Right atrium auricular region (tissue), 2 donors: Measurements from ENCODE around the gene MARS2. TPM values are rescaled to one million over a fixed set of nuclear protein-coding genes. Genes with fewer than 3 reads are reported as not detected.

Experiments used
- DNase-seq: peaks from one replicate; pipeline ENCODE4 v3.0.0-alpha.2; 2019; ENCODE audit warnings: low spot score
- H3K27ac ChIP-seq, 2 donors: fragments of 200-600 bp; sonication (generic); 1 replicate in 1 of 2; 2 replicates in 1 of 2; pipeline ENCODE4 v1.5.1; 2016 to 2019
- H3K27me3 ChIP-seq, 2 donors: fragments of 200-600 bp; sonication (generic); one replicate each; pipeline versions ENCODE4 v1.5.1 to v1.6.0; 2017 to 2019
- H3K36me3 ChIP-seq: fragments of 200-600 bp; sonication (generic); one replicate; pipeline ENCODE4 v1.5.1; 2016
- H3K4me1 ChIP-seq, 2 donors: fragments of 200-600 bp; sonication (generic); one replicate each; pipeline versions ENCODE4 v1.5.1 to v1.6.0; 2017 to 2019
- H3K4me3 ChIP-seq, 2 donors: fragments of 200-600 bp; sonication (generic); 1 replicate in 1 of 2; 2 replicates in 1 of 2; pipeline ENCODE4 v1.5.1; 2017 to 2019; ENCODE audit warnings: mild to moderate bottlenecking in 1 of 2, moderate library complexity in 1 of 2
- H3K9me3 ChIP-seq, 2 donors: fragments of 200-600 bp; sonication (generic); one replicate each; pipeline ENCODE4 v1.5.1; 2019
- CTCF ChIP-seq, 2 donors: fragments of 200-600 bp; sonication (generic); IDR thresholded peaks; one replicate each; pipeline ENCODE4 v1.5.1; 2019; ENCODE audit warnings: antibody characterized with exemption in 2 of 2
- total RNA-seq, 2 donors: library from RNA; depleted of rRNA; stranded (reverse); fragments of >200 nt; gene quantifications; one replicate each; pipeline ENCODE4 v1.1.0, GENCODE V29; 2016

Gene MARS2
- total RNA-seq, 2 donors from 2014 or later: 4.4 to 7.1 TPM

GRCh38 chr2:197669077-197669476 is 36.1 kb upstream of the MARS2 start:
- Histone ChIP-seq H3K4me3 (no peak overlapping the region), H3K27ac (no peak overlapping the region), H3K36me3 (no peaks in the 10 kb centered on the region), H3K27me3 (no peaks in the 10 kb centered on the region), H3K9me3 (peaks cover 0 to 29% of the 10 kb centered on the region in 2 donors), H3K4me1 (no peaks in the 10 kb centered on the region)
- no peak for TF ChIP-seq CTCF (IDR thresholded peaks at IDR 0.05)
- no peak for DNase-seq

GRCh38 chr2:197672371-197672893 is 32.7 kb upstream of the MARS2 start:
- no peak for TF ChIP-seq CTCF (IDR thresholded peaks at IDR 0.05)
- no peak overlapping the region for H3K4me3 ChIP-seq
- peaks cover 0 to 3% of the 10 kb centered on the region in 2 donors for H3K4me1 ChIP-seq
- DNase-seq: no peak
- no peaks in the 10 kb centered on the region for H3K36me3 ChIP-seq
- H3K9me3 ChIP-seq: no peaks in the 10 kb centered on the region
- no peaks in the 10 kb centered on the region for H3K27me3 ChIP-seq
- H3K27ac ChIP-seq: no peak overlapping the region

- Histone ChIP-seq H3K4me1 (peaks cover 0 to 3% of the 10 kb centered on the region in 2 donors), H3K27me3 (no peaks in the 10 kb centered on the region), H3K36me3 (no peaks in the 10 kb centered on the region), H3K27ac (no peak overlapping the region), H3K4me3 (peak overlapping the region in 1 of 2 donors; percentile 47), H3K9me3 (no peaks in the 10 kb centered on the region)
- DNase-seq: no peak
- no peak for TF ChIP-seq CTCF (IDR thresholded peaks at IDR 0.05)
Observed at GRCh38 chr2:197673106-197673505, 32.1 kb upstream of the MARS2 start.

- Histone ChIP-seq H3K36me3 (no peaks in the 10 kb centered on the region), H3K4me3 (peak overlapping the region; percentile 8 to 47), H3K27ac (no peak overlapping the region), H3K4me1 (peaks cover 0 to 3% of the 10 kb centered on the region in 2 donors), H3K9me3 (no peaks in the 10 kb centered on the region), H3K27me3 (no peaks in the 10 kb centered on the region)
- no peak for TF ChIP-seq CTCF (IDR thresholded peaks at IDR 0.05)
- DNase-seq: no peak
Observed at GRCh38 chr2:197673606-197674005, 31.6 kb upstream of the MARS2 start.

GRCh38 chr2:197674060-197674459 is 31.1 kb upstream of the MARS2 start:
- H3K27me3 ChIP-seq: no peaks in the 10 kb centered on the region
- H3K9me3 ChIP-seq: no peaks in the 10 kb centered on the region
- peaks cover 0 to 3% of the 10 kb centered on the region in 2 donors for H3K4me1 ChIP-seq
- no peak for DNase-seq
- TF ChIP-seq CTCF (IDR thresholded peaks at IDR 0.05): no peak
- H3K36me3 ChIP-seq: no peaks in the 10 kb centered on the region
- no peak overlapping the region for H3K27ac ChIP-seq
- H3K4me3 ChIP-seq: peak overlapping the region; percentile 30 to 47

- no peak for DNase-seq
- Histone ChIP-seq H3K9me3 (no peaks in the 10 kb centered on the region), H3K36me3 (no peaks in the 10 kb centered on the region), H3K4me3 (peak overlapping the region; percentile 30 to 47), H3K4me1 (peaks cover 0 to 3% of the 10 kb centered on the region in 2 donors), H3K27ac (peak overlapping the region; percentile 55 to 67), H3K27me3 (no peaks in the 10 kb centered on the region)
- no peak for TF ChIP-seq CTCF (IDR thresholded peaks at IDR 0.05)
Observed at GRCh38 chr2:197674591-197674990, 30.6 kb upstream of the MARS2 start.
